Activated CD4-positive, alpha-beta T cell treated with anti-CD3 and anti-CD28 coated beads, Interleukin-2, amount 10 ng/mL, durations not matched to agents 7 days and 5 days (primary cell): ENCODE results near the gene KIR2DL1. TPM values are rescaled to one million over a fixed set of nuclear protein-coding genes. Genes with fewer than 3 reads are reported as not detected.
"Not testable (repeated sequence)": the region's sequence is repeated elsewhere in the genome, so short reads cannot be mapped to it uniquely, and the experiment has no call there.

Source experiments
- CTCF ChIA-PET: fragments of 350-600 bp; sonication (Branson Sonifier 250); formaldehyde crosslinking; loops from one replicate; lab custom pipeline; 2021; ENCODE audit warnings: antibody characterized with exemption; lab: Charles Lee
- POLR2A ChIA-PET: fragments of 350-600 bp; sonication (Branson Sonifier 250); formaldehyde crosslinking; loops from one replicate; lab custom pipeline; 2021; ENCODE audit warnings: antibody characterized with exemption; lab: Charles Lee
- DNase-seq: peaks from one replicate; pipeline ENCODE4 v3.0.0-alpha.2; 2020
- H3K27ac Mint-ChIP-seq: one replicate; pipeline ENCODE4 v1.8.0; 2021; ENCODE audit warnings: mild to moderate bottlenecking, moderate library complexity, mixed read lengths
- H3K27me3 Mint-ChIP-seq: one replicate; pipeline ENCODE4 v1.8.0; 2021; ENCODE audit warnings: mixed read lengths
- H3K36me3 Mint-ChIP-seq: one replicate; pipeline ENCODE4 v1.8.0; 2021; ENCODE audit warnings: low read depth, mixed read lengths
- H3K4me1 Mint-ChIP-seq: one replicate; pipeline ENCODE4 v1.8.0; 2021; ENCODE audit warnings: mixed read lengths
- H3K4me3 Mint-ChIP-seq: one replicate; pipeline ENCODE4 v1.8.0; 2021; ENCODE audit warnings: mild to moderate bottlenecking, moderate library complexity, mixed read lengths
- H3K9me3 Mint-ChIP-seq: one replicate; pipeline ENCODE4 v1.8.0; 2021; ENCODE audit warnings: mixed read lengths
- total RNA-seq, 2 experiments: library from RNA; stranded (reverse); gene quantifications; one replicate each; pipeline ENCODE4 v1.2.3, GENCODE V29; 2021

Gene KIR2DL1
- not detected for total RNA-seq

- H3K27me3 Mint-ChIP-seq, H3K4me3 Mint-ChIP-seq, CTCF ChIA-PET, DNase-seq, H3K36me3 Mint-ChIP-seq, H3K4me1 Mint-ChIP-seq, H3K27ac Mint-ChIP-seq, POLR2A ChIA-PET, H3K9me3 Mint-ChIP-seq: not testable (repeated sequence)
Observed at GRCh38 chr19:54769646-54770045, at the start of gene KIR2DL1. TSS of gene KIR2DL1 (plus strand) at chr19:54769793. CDS start at chr19:54769851, 58 bp downstream.

DNA sequence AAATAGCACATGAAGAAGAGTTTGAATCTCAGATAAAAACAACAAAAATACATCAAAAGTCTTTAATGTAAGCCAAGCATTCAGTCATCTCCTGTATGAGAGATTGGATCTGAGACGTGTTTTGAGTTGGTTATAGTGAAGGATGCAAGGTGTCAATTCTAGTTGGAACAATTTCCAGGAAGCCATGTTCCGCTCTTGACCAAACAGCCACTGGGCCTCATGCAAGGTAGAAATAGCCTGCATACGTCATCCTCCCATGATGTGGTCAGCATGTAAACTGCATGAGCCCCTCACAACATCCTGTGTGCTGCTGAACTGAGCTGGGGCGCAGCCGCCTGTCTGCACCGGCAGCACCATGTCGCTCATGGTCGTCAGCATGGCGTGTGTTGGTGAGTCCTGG is 45.5 kb upstream of the KIR2DL1 start, which contains the start of gene KIR3DL3:
KIR3DL3 (plus strand) TSS at position 301 of the 400 bp plus-strand sequence; CDS start at position 356, 55 bp downstream.
- POLR2A ChIA-PET = no interaction called here
- no peak for DNase-seq
- Mint-ChIP-seq H3K4me1 (no peaks in the 10 kb centered on the region), H3K27ac (no peak within 1 kb of the TSS), H3K36me3 (no peaks in the 10 kb centered on the region), H3K9me3 (peaks cover 15% of the 10 kb centered on the region), H3K27me3 (peaks cover 7% of the 10 kb centered on the region), H3K4me3 (no peak within 1 kb of the TSS)
- CTCF ChIA-PET = no interaction called here

GRCh38 chr19:54724644-54725043 is 44.9 kb upstream of the KIR2DL1 start:
- CTCF ChIA-PET = no interaction called here

DNA sequence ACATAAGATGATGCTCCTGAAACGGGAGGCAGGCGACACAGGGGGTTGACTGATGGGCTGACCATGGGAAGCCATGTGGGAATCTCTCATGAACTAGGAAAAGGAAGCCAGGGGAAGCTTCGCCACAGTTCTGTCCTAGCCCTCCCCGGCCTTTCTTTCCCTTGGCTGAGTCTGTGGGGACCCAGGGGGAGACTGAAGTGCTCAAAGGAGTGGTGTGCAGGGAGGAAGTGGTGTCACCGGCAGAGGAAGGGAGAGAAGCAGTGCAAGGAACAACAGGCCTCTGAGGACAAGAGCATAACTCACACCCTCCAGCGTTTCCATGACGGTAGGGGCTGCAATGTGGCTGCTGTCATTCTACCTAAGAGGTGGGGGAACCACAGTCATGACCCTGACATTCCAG is 44.3 kb upstream of the KIR2DL1 start:
- DNase-seq = no peak
- ChIA-PET CTCF (interaction anchor here (0.6 kb wide), 1 partner anchor 434 kb away, joined by 4 read pairs; no protein-coding TSS in a partner anchor), POLR2A (no interaction called here)
- no peak overlapping the region for H3K4me3 Mint-ChIP-seq
- no peaks in the 10 kb centered on the region for H3K4me1 Mint-ChIP-seq
- H3K9me3 Mint-ChIP-seq = peaks cover 11% of the 10 kb centered on the region
- no peaks in the 10 kb centered on the region for H3K36me3 Mint-ChIP-seq
- no peak overlapping the region for H3K27ac Mint-ChIP-seq
- H3K27me3 Mint-ChIP-seq = no peaks in the 10 kb centered on the region

More at GRCh38 chr19:54724644-54725043, 44.9 kb upstream of the KIR2DL1 start:
- Mint-ChIP-seq H3K4me1 (no peaks in the 10 kb centered on the region), H3K4me3 (no peak overlapping the region), H3K27ac (no peak overlapping the region), H3K9me3 (peaks cover 15% of the 10 kb centered on the region), H3K27me3 (peaks cover 5% of the 10 kb centered on the region), H3K36me3 (no peaks in the 10 kb centered on the region)
- no peak for DNase-seq
- POLR2A ChIA-PET = no interaction called here

DNA sequence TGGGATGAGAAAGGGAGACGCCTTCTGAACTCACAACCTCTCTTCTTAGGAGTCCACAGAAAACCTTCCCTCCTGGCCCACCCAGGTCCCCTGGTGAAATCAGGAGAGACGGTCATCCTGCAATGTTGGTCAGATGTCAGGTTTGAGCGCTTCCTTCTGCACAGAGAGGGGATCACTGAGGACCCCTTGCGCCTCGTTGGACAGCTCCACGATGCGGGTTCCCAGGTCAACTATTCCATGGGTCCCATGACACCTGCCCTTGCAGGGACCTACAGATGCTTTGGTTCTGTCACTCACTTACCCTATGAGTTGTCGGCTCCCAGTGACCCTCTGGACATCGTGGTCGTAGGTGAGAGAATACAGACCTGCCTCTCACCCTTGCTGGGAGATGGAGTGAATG is 42.0 kb upstream of the KIR2DL1 start:
- no peak for DNase-seq
- no peaks in the 10 kb centered on the region for H3K4me1 Mint-ChIP-seq
- ChIA-PET POLR2A (no interaction called here), CTCF (no interaction called here)
- no peak overlapping the region for H3K27ac Mint-ChIP-seq
- H3K27me3 Mint-ChIP-seq = no peaks in the 10 kb centered on the region
- no peaks in the 10 kb centered on the region for H3K36me3 Mint-ChIP-seq
- H3K9me3 Mint-ChIP-seq = peaks cover 7% of the 10 kb centered on the region
- H3K4me3 Mint-ChIP-seq = no peak overlapping the region

DNA sequence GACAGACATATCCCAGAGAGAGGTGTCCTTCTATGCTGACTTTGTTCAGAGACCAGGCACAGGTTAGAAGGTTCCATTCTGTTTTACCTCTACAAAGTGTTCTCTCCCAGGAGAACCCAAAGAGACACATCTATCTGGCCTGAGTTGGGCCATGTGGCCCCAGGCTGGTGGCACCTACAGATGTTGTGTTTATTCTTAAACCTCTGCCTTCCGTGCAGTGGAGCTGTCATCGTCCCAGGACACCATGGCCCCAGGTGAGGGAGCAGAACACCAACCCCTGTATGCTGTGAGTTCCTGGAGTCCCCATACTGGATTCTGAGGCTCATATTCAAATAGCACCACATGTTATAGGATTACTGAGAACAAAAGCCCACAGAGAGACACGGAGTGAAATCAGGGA is 41.4 kb upstream of the KIR2DL1 start:
- no peaks in the 10 kb centered on the region for H3K4me1 Mint-ChIP-seq
- no peak overlapping the region for H3K27ac Mint-ChIP-seq
- ChIA-PET POLR2A (no interaction called here), CTCF (no interaction called here)
- no peaks in the 10 kb centered on the region for H3K27me3 Mint-ChIP-seq
- H3K36me3 Mint-ChIP-seq = no peaks in the 10 kb centered on the region
- H3K4me3 Mint-ChIP-seq = no peak overlapping the region
- peaks cover 4% of the 10 kb centered on the region for H3K9me3 Mint-ChIP-seq
- DNase-seq = no peak

GRCh38 chr19:54729416-54730188 is 40.0 kb upstream of the KIR2DL1 start:
- CTCF ChIA-PET = no interaction called here
- Mint-ChIP-seq H3K27me3 (no peaks in the 10 kb centered on the region), H3K27ac (no peak overlapping the region), H3K4me3 (no peak overlapping the region), H3K36me3 (no peaks in the 10 kb centered on the region), H3K4me1 (no peaks in the 10 kb centered on the region), H3K9me3 (peaks cover 3% of the 10 kb centered on the region)
- POLR2A ChIA-PET = no interaction called here
- DNase-seq = no peak

DNA sequence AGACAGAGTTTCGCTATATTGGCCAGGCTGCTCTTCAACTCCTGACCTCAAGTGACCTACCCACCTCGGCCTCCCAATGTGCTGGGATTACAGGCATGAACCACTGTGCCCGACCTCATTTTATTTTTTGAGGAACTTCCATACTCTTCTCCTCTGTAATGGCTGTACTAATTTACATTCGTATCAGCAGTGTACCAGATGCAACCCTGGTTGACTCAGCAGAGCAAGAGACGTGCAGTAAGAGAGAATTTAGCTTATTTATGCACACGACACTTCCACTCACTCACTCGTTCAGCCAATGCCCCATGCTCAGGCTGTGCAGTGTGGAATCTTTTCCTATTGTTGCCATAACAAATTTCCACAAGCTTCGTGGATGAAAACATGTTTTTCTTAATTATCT is 38.4 kb upstream of the KIR2DL1 start:
- ChIA-PET CTCF (no interaction called here), POLR2A (no interaction called here)
- H3K36me3 Mint-ChIP-seq = no peaks in the 10 kb centered on the region
- H3K9me3 Mint-ChIP-seq = no peaks in the 10 kb centered on the region
- H3K27me3 Mint-ChIP-seq = no peaks in the 10 kb centered on the region
- H3K4me1 Mint-ChIP-seq = no peaks in the 10 kb centered on the region
- H3K27ac Mint-ChIP-seq = no peak overlapping the region
- H3K4me3 Mint-ChIP-seq = no peak overlapping the region
- no peak for DNase-seq

DNA sequence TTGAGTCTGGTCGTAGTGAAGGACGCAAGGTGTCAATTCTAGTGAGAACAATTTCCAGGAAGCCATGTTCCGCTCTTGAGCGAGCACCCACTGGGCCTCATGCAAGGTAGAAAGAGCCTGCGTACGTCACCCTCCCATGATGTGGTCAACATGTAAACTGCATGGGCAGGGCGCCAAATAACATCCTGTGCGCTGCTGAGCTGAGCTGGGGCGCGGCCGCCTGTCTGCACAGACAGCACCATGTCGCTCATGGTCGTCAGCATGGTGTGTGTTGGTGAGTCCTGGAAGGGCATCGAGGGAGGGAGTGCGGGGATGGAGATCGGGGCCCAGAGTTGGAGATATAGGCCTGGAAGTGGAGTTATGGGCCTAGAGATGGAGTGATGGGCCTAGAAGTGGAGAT is 31.3 kb upstream of the KIR2DL1 start, which contains the start of gene KIR2DL3:
KIR2DL3 (plus strand) TSS at position 208 of the 400 bp plus-strand sequence; CDS start at position 241, 33 bp downstream.
- H3K4me3 Mint-ChIP-seq, DNase-seq, POLR2A ChIA-PET: not testable (repeated sequence)

GRCh38 chr19:54738715-54739114 is 30.9 kb upstream of the KIR2DL1 start:
- ChIA-PET CTCF (no interaction called here), POLR2A (no interaction called here)
- H3K9me3 Mint-ChIP-seq = no peaks in the 10 kb centered on the region
- H3K4me3 Mint-ChIP-seq = no peak overlapping the region
- no peak for DNase-seq
- no peaks in the 10 kb centered on the region for H3K4me1 Mint-ChIP-seq
- H3K27ac Mint-ChIP-seq = no peak overlapping the region
- no peaks in the 10 kb centered on the region for H3K36me3 Mint-ChIP-seq
- H3K27me3 Mint-ChIP-seq = no peaks in the 10 kb centered on the region

More for the DNA sequence above, 31.3 kb upstream of the KIR2DL1 start, which contains the start of gene KIR2DL3:
- H3K4me1 Mint-ChIP-seq, H3K9me3 Mint-ChIP-seq, CTCF ChIA-PET, H3K27ac Mint-ChIP-seq, H3K27me3 Mint-ChIP-seq, H3K36me3 Mint-ChIP-seq: not testable (repeated sequence)

- Mint-ChIP-seq H3K4me3 (no peak overlapping the region), H3K4me1 (no peaks in the 10 kb centered on the region), H3K27me3 (no peaks in the 10 kb centered on the region), H3K9me3 (no peaks in the 10 kb centered on the region), H3K27ac (no peak overlapping the region), H3K36me3 (no peaks in the 10 kb centered on the region)
- POLR2A ChIA-PET = no interaction called here
- CTCF ChIA-PET = no interaction called here
- no peak for DNase-seq
Observed at GRCh38 chr19:54739587-54740497, 29.8 kb upstream of the KIR2DL1 start.

DNA sequence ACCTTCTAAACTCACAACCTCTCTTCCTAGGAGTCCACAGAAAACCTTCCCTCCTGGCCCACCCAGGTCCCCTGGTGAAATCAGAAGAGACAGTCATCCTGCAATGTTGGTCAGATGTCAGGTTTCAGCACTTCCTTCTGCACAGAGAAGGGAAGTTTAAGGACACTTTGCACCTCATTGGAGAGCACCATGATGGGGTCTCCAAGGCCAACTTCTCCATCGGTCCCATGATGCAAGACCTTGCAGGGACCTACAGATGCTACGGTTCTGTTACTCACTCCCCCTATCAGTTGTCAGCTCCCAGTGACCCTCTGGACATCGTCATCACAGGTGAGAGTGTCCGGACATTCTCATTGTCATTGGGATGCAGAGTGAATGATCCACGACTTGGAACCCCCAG is 27.6 kb upstream of the KIR2DL1 start:
- H3K9me3 Mint-ChIP-seq, H3K4me1 Mint-ChIP-seq, H3K36me3 Mint-ChIP-seq, H3K27ac Mint-ChIP-seq, DNase-seq, H3K4me3 Mint-ChIP-seq, POLR2A ChIA-PET, H3K27me3 Mint-ChIP-seq, CTCF ChIA-PET: not testable (repeated sequence)

DNA sequence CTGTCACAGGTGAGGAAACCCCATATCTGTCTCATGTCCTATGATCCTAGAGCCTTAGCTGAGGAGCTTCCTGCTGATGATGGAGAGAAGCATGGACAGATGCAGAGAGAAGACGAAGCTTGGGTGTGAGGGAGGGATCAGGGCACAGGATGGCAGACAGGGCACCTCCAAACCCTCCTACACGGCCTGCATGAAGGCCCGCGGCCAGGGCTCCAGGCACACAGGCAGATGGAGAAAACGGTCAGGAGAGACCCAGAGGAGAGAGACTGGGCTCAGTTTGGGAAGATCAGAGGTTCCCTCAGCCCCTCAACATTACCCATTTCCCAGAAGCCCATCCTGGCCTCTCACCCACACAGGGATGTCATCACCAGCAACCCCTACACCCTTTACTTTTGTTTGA is 25.5 kb upstream of the KIR2DL1 start:
- H3K4me3 Mint-ChIP-seq, H3K4me1 Mint-ChIP-seq, CTCF ChIA-PET, H3K9me3 Mint-ChIP-seq, H3K27ac Mint-ChIP-seq, H3K36me3 Mint-ChIP-seq, DNase-seq, POLR2A ChIA-PET, H3K27me3 Mint-ChIP-seq: not testable (repeated sequence)
